NCI-H2196 treated with DMSO at 0.1 percent for 48 hours (cell line): ENCODE measurements around the gene SDC3.
"Not testable (repeated sequence)": the region's sequence is repeated elsewhere in the genome, so short reads cannot be mapped to it uniquely, and the experiment has no call there.

Experiments
- DNase-seq: peaks from one replicate; lab custom pipeline; 2025; ENCODE audit not compliant: unreplicated experiment; lab: John Stamatoyannopoulos, UW

SDC3 gene, protein sequence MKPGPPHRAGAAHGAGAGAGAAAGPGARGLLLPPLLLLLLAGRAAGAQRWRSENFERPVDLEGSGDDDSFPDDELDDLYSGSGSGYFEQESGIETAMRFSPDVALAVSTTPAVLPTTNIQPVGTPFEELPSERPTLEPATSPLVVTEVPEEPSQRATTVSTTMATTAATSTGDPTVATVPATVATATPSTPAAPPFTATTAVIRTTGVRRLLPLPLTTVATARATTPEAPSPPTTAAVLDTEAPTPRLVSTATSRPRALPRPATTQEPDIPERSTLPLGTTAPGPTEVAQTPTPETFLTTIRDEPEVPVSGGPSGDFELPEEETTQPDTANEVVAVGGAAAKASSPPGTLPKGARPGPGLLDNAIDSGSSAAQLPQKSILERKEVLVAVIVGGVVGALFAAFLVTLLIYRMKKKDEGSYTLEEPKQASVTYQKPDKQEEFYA

GRCh38 chr1:30908696-30909364 lies at the start of gene SDC3:
Gene SDC3, minus strand, starts transcription at chr1:30908758. Its CDS starts 172 bp downstream, at chr1:30908586.
- no peak for DNase-seq

GRCh38 chr1:30957560-30958222 lies 49.1 kb upstream of the SDC3 start:
- DNase-seq, result no peak

DNA sequence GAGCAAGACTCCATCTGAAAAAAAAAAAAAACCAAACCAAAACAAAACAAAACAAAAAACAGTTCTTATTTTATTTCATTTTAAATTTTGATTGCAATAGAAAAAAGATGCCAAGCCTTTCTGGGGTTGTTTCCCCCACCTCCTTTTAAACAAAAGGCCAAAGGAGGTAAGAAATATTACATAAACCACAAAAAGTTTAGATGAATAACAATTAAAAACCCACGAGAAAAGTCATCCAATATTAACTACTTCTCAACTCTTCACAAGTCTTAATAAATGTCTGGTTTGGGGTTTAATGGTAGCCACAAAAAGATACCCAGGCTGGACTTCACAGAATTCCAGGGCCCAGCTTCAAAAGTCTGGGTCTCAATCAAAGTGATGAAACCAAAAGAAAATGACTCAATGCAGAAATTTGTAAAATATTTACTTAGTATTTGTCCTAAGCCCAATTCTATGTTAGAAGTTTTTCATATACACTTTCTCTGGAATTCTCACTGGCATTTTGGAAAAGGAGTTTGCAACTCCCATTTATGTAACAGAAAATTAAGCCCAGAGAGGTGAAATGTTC lies 47.0 kb upstream of the SDC3 start:
- DNase-seq, result no peak

- DNase-seq, result no peak
Observed at GRCh38 chr1:30953685-30954084, 45.1 kb upstream of the SDC3 start.

DNA sequence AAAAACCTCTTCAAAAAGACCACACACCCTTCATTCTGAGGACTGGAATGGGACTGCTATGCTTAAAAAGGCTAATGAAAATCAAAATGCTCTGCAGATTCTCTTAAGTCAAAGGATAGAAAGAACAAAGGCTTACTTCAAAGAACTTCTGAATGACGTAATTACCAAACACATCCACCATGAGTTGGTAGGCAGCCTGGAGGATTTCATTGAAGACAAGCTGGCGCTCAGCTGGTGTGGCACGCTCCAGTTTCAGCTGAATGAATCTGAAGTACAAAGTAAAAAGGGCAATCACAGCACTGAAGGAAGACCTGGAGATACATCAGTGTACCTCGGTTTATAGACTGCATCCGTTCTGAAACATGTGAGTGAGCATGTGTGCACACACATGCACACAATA lies 43.5 kb upstream of the SDC3 start:
- DNase-seq, result no peak

DNA sequence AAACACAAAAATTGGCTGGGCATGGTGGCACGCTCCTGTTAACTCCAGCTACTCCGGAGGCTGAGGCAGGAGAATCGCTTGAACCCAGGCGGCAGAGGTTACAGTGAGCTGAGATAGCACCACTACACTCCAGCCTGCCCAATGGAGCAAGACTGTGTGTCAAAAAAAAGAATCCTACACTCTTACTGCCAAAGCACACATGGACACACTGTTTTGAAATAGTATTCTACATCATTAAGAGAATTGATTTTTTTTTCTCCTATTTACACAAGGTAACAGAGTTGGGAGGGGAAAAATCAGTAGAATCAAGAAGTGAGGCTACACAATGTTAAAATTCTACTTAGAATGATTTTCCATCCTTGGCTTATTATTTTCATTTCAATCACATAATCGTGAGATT lies 42.1 kb upstream of the SDC3 start:
- DNase-seq, result no peak

DNA sequence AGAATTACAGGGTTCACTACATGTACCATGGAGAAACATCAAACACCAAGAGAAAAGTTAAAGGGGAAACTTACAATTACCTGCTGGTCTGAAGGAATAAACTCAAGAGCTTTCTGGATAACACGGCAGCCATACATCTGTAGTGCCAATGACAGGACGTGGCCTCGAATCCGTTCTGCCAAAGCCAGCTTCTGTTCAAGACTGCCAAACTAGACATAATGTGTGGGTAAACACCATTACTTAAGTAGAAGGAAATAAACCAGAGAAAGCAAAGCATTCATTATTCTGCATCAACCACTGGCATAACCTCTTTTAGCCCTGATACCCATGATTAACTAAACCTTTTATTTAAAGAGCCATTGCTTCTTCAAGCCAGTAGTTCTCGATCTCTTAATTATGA lies 41.5 kb upstream of the SDC3 start:
- no peak for DNase-seq

GRCh38 chr1:30949487-30949838 lies 40.9 kb upstream of the SDC3 start:
- DNase-seq, result not testable (repeated sequence)

DNA sequence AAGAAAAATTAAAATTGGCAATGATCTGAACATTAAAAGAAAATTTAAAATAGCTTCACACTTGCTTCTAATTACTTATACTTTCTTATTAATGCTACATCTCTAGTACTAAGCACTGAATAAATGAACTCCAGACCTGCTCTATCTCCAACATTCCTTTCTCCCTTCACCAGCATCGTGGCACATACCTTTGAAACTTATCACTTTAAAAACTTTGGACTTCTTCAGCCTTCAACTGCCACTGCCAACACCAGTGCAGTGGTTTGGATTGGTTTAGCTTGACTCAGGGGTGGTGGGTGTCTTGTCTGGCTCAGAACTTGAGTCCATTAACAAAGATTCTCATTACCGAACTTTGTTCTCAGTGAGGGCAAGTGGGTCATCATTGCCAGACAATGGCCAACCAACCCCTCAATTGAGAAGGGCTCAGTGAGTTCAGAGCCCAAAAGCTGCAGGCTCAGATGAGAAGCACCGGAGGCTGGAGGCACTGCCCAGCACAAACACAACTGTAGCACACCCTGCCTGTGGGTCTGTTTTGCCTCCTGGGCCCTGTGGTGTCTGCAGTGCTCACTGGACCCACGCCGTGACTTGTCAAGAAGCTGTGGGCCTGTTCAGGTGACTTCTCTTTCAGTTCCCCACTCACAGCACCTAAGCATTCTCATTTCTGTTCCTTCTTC lies 40.4 kb upstream of the SDC3 start:
- DNase-seq, result not testable (repeated sequence)

DNA sequence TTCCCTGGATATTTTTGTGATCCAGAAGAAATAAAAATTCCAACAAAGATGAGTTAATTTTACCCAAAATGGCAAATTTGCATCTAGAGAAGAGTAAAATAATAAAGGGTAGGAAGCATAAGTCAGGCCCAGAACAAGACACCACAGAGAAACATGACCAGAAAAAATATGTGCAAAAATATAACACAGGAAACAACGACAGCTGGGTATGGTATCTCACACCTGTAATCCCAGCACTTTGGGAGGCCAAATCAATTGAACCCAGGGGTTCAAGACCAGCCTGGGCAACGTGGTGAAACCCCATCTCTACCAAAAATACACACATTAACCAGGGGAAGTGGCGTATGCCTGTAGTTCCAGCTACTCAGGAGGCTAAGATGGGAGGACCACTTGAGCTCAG lies 39.7 kb upstream of the SDC3 start:
- no peak for DNase-seq

- no peak for DNase-seq
Observed at GRCh38 chr1:30947212-30947611, 38.7 kb upstream of the SDC3 start.

DNA sequence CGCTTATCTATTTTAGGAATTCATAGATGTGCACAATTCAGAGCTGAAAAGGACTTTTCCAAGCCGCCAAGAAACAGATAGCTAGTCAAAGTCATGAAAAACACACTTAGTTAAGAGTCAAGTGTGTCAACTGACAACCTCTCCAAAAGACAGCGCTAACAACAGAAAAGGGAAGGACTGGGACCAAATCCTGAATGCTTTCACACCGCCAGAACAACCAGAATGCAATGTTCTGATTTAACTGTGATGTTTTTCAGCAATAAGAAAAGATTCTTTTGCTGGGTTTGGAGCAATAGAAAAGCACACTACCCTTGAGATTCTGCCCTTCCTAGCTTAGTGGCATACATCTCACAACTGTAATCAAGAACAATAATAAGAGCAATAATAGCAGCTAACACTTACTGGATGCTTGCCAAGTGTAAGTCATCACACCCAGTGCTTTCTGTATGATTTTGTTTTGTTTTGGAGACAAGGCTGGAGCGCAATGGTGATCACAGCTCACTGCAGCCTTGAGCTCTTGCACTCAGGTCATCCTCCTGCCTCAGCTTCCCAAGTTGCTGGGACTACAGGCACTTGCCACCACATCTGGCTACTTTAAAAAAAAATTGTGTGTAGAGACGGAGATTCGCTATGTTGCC lies 33.9 kb upstream of the SDC3 start:
- no peak for DNase-seq

DNA sequence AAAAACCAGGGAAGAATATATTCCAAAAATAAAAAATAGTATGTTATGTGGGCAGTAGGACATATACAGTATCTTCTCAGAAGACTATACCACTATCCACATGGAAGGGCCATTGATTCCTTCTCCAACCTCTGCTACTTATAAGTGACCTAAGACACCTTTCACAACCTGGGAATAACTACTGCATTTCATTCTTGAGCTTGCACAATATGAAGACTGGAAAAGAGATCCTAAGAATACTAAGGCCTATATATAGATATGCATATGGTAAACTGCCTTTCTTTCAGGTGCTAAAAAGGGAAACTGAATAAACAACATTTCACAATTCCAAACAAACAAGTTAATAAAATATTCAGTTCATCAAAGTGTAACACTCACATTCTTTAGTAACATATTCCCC lies 32.0 kb upstream of the SDC3 start:
- no peak for DNase-seq

- DNase-seq, result no peak
Observed at GRCh38 chr1:30936541-30937171, 28.1 kb upstream of the SDC3 start.

DNA sequence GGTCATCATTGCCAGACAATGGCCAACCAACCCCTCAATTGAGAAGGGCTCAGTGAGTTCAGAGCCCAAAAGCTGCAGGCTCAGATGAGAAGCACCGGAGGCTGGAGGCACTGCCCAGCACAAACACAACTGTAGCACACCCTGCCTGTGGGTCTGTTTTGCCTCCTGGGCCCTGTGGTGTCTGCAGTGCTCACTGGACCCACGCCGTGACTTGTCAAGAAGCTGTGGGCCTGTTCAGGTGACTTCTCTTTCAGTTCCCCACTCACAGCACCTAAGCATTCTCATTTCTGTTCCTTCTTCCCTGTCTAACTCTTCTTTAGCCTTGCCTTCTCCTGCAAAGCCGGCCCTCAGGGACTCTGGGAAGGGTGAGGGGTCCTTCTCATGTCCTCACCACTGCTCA lies 27.2 kb upstream of the SDC3 start:
- DNase-seq, result not testable (repeated sequence)

GRCh38 chr1:30934613-30935012 lies 26.1 kb upstream of the SDC3 start:
- DNase-seq, result no peak

DNA sequence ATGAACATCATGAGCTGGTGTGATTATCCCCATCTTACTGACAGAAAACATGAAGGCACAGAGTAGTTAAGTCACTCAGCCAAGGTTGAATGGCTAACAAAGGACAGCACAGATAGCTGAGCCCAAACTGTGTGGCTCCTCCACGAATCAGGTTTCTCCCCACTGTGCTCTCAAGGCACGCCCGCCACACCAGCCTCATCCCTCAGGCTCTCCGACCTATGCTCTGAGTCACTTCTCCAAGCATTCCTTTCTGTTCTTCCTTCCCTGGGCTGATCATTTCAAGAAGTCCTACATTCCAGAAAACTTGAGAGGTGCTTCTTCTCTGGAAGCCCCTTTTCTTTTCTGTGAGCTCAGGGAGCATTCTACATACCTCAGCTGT lies 25.3 kb upstream of the SDC3 start:
- DNase-seq, result no peak

DNA sequence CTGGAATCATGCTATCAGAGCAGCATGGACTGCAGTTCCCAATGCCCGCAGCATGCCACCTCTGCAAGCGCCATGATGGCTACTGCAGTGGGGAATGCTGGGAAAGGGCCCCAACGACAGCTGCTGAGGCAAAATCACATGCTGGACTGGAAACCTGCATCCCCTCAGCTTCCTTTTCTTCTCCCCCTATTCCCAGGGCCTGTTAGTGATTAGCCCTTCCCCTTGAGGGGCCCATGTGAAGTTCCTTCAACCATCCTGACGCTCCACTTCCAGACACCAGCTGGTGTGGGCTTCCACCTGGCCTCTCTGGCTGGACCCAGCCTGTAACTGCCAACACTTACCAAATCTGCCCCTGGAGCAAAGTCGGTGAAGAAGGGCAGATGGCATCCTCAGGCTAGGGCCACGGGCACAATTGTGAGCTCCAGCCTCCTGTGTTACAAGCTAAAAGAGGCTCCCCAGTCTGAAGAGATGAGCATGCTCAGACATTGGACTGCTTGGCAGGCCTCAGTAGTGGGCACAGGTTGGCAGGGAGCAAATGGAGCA lies 22.1 kb upstream of the SDC3 start:
- no peak for DNase-seq

- DNase-seq, result no peak
Observed at GRCh38 chr1:30929944-30930525, 21.5 kb upstream of the SDC3 start.
